Measurements from ENCODE around the gene OR10H2.

- TF ChIP-seq, protein P1, sequence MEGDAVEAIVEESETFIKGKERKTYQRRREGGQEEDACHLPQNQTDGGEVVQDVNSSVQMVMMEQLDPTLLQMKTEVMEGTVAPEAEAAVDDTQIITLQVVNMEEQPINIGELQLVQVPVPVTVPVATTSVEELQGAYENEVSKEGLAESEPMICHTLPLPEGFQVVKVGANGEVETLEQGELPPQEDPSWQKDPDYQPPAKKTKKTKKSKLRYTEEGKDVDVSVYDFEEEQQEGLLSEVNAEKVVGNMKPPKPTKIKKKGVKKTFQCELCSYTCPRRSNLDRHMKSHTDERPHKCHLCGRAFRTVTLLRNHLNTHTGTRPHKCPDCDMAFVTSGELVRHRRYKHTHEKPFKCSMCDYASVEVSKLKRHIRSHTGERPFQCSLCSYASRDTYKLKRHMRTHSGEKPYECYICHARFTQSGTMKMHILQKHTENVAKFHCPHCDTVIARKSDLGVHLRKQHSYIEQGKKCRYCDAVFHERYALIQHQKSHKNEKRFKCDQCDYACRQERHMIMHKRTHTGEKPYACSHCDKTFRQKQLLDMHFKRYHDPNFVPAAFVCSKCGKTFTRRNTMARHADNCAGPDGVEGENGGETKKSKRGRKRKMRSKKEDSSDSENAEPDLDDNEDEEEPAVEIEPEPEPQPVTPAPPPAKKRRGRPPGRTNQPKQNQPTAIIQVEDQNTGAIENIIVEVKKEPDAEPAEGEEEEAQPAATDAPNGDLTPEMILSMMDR (IDR thresholded peaks at IDR 0.05; ENCODE audit: borderline replicate concordance, extremely low read depth, low read length, poor library complexity, severe bottlenecking): no peak
- no peak for TF ChIP-seq EZH2 (IDR thresholded peaks at IDR 0.05; ENCODE audit: borderline replicate concordance, low read depth, low read length, severe bottlenecking)
These were observed 31.1 kb upstream of the OR10H2 start for GRCh38 chr19:15696654-15697194.
